Central memory CD4-positive, alpha-beta T cell (primary cell): ENCODE measurements around the gene ROM1.

ENCODE experiments used
- DNase-seq: peaks from one replicate; pipeline ENCODE4 v3.0.0; 2022

ROM1 gene

DNA sequence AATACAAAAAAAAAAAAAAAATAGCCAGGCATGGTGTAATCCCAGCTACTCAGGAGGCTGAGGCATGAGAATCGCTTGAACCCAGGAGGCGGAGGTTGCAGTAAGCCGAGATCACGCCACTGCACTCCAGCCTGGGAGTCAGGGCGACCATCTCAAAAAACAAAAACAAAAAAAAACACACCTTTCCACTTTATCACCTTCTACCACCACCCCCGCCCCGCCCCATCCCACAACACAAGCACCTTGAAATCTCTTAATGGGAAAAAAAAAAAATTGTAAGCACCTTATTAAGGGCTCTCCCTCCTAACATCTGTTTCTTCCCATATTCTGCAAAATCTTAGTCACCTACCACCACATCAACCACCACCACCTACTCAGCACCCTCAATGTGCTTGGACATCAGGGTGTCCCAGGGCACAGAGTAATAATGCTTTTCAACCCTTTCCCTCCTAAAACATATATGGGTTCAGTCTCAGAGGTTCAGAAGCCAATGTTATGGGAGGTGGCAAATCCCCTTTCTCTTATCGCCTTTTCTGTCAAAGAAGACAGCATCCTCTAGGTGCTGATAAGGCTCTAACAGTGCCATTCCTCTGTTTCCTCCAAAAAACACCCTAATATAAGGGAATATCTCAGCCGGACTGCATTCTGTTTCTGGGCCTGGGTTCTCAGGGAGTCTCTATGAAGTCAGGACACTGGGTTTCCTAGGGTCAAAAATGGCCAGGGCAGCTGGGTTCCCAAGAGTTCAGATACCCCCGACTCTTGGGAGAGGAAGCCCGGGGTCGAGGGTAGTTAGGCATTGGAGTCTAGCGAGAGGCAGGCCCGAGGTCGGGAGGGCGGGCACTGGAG lies 39.3 kb downstream of the ROM1 start:
- DNase-seq, result no peak

DNA sequence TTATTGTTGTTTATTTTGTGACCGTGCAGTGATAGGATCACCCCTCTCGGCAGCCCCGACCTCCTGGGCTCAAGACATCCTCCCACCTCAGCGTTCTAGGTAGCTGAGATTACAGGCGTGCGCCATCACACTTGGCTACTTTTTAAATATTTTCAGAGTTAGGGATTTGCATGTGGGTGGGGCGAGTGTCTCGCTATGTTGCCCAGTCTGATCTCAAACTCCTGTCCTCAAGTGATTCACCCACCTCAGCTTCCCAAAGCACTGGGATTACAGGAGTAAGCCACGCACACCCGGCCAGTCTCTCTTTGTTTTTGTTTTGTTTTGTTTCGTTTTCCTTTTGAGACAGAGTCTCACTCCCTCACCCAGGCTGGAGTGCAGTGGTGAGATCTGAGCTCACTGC lies 41.2 kb downstream of the ROM1 start:
- no peak for DNase-seq

DNA sequence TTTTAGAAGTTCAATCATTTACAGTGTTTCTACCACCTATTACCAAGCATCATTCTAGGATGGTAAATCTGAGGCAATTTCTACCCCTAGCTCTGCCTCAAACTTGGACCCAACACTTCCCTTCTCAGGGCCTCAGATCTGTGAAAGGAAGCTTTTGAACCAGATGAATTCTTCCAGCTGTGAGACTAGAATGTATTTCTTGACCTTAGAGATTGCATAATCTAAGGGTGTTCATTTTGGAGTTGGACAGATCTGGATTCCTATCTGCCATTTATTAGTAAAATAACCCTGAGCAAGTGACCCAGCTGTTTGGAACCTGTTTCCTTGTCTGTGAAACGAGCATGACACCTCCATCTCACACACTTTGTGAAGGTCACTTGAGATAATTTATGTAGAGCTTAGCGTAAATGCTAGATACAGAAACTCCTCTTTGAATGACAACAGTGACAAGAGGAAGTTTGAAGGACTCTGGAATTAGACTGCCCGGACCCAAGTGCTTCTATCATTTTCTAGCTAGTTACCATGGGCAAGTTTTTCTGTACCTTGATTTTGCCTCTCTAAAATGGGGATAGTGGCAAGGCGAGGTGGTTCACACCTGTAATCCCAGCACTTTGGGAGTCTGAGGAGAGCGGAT lies 43.9 kb downstream of the ROM1 start:
- DNase-seq, result no peak

DNA sequence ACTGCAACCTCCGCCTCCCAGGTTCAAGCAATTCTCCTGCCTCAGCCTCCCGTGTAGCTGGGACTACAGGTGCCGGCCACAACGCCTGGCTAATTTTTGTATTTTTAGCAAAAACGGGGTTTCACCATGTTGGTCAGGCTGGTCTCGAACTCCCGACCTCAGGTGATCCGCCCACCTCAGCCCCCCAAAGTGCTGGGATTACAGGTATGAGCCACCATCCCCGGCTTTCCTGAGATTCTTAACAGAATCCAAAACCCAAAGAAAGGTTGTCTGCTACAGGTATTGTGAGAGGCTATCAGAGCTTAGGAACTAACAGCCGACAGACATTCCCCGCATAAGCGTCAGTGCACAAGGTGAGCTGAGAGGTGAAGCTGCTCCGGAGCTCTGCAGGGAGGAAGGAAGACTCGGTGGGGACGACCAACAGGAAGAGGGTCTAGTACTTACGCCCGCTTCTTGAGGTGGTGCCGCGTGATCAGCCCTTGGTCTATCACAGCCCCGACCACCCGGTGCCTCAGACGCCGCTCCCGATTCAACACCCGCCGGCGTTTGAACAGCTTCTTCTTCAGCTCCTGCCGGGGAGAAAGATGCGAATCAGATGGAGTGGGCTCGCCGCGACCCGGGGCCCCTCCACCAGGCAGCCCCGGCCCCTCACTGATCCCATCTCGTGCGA lies 51.5 kb downstream of the ROM1 start:
- DNase-seq, result no peak
